Neutrophil (primary cell): Measurements from ENCODE around the gene MCTP1.

Experiments used
- H3K27ac ChIP-seq: fragments of 200-600 bp; sonication (generic); 2 replicates; pipeline ENCODE4 v1.5.1; 2016; ENCODE audit warnings: mild to moderate bottlenecking, moderate library complexity
- H3K27me3 ChIP-seq: fragments of 200-600 bp; sonication (generic); 2 replicates; pipeline ENCODE4 v1.6.0; 2016; ENCODE audit warnings: mild to moderate bottlenecking
- H3K36me3 ChIP-seq: fragments of 200-600 bp; sonication (generic); 2 replicates; pipeline ENCODE4 v1.5.1; 2017
- H3K4me1 ChIP-seq, 2 experiments: fragments of 200-600 bp in 1 of 2; sonication (generic) in 1 of 2; 1 replicate in 1 of 2; 2 replicates in 1 of 2; pipeline versions ENCODE4 v1.5.1 to v1.6.1; 2013 to 2016; ENCODE audit warnings: low read depth in 1 of 2, low read length in 1 of 2, mild to moderate bottlenecking in 1 of 2, moderate library complexity in 1 of 2; ENCODE audit not compliant: control insufficient read depth in 1 of 2, insufficient read depth in 1 of 2
- H3K4me3 ChIP-seq, 2 experiments: fragments of 200-600 bp in 1 of 2; sonication (generic) in 1 of 2; 1 replicate in 1 of 2; 2 replicates in 1 of 2; pipeline ENCODE4 v1.5.1; 2013 to 2016; ENCODE audit warnings: low read depth in 1 of 2, low read length in 1 of 2, mild to moderate bottlenecking in 1 of 2, moderate library complexity in 1 of 2
- H3K9me3 ChIP-seq: fragments of 200-600 bp; sonication (generic); 2 replicates; pipeline ENCODE4 v1.5.1; 2016
- TF ChIP-seq, protein P1 (sequence below): fragments of 200-600 bp; sonication (generic); IDR thresholded peaks from 2 replicates; pipeline ENCODE4 v1.5.1; 2016; ENCODE audit warnings: antibody characterized with exemption

The MCTP1 gene

DNA sequence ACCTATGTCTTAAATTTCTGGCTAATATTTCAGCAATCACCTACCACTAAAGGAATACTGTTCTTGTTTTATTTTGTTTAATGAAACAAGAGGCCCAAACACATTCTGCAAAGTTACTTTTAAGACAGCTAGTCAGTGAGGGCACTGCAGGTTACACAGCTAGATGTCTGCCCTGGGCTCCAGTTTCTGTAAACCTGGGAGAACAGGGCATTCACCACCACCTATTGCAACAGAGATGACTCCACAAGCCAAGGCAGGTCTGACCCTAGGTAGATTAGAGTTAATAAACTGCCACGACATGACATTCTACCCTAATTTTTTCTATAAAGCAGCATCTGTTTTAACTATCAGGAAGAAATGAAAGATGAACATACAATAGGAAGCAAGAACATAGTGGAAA, 575.6 kb downstream of the MCTP1 start:
- Histone ChIP-seq H3K4me1 (peaks cover 0 to 2% of the 10 kb centered on the region in 2 experiments), H3K4me3 (no peak overlapping the region), H3K9me3 (no peaks in the 10 kb centered on the region), H3K36me3 (peaks cover 53% of the 10 kb centered on the region), H3K27ac (no peak overlapping the region), H3K27me3 (no peaks in the 10 kb centered on the region)
- TF ChIP-seq, protein P1, sequence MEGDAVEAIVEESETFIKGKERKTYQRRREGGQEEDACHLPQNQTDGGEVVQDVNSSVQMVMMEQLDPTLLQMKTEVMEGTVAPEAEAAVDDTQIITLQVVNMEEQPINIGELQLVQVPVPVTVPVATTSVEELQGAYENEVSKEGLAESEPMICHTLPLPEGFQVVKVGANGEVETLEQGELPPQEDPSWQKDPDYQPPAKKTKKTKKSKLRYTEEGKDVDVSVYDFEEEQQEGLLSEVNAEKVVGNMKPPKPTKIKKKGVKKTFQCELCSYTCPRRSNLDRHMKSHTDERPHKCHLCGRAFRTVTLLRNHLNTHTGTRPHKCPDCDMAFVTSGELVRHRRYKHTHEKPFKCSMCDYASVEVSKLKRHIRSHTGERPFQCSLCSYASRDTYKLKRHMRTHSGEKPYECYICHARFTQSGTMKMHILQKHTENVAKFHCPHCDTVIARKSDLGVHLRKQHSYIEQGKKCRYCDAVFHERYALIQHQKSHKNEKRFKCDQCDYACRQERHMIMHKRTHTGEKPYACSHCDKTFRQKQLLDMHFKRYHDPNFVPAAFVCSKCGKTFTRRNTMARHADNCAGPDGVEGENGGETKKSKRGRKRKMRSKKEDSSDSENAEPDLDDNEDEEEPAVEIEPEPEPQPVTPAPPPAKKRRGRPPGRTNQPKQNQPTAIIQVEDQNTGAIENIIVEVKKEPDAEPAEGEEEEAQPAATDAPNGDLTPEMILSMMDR, result no peak

DNA sequence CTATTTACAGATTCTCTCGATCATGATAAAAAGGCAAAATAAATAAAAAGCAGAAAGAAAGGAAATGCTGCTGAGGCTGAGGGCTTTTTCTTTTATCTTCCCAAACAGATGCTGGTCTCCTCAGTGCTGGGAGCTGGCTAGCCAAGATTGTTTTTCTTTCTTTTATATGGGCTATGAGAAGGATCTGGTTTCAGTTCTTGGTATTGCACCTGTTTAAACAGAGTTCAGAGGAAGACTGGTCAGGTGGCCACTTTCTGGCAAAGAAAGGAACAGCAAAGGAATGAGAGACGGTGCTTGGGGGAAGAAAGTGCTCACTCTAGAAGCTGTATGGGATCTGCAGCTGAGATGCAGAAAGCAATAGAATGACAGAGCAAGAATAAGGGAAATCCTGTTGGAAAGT, 577.5 kb downstream of the MCTP1 start:
- peaks cover 58% of the 10 kb centered on the region for H3K36me3 ChIP-seq
- no peaks in the 10 kb centered on the region for H3K9me3 ChIP-seq
- H3K27me3 ChIP-seq, result no peaks in the 10 kb centered on the region
- TF ChIP-seq, protein P1, result no peak
- H3K4me1 ChIP-seq, result no peaks in the 10 kb centered on the region
- no peak overlapping the region for H3K27ac ChIP-seq
- H3K4me3 ChIP-seq, result no peak overlapping the region

DNA sequence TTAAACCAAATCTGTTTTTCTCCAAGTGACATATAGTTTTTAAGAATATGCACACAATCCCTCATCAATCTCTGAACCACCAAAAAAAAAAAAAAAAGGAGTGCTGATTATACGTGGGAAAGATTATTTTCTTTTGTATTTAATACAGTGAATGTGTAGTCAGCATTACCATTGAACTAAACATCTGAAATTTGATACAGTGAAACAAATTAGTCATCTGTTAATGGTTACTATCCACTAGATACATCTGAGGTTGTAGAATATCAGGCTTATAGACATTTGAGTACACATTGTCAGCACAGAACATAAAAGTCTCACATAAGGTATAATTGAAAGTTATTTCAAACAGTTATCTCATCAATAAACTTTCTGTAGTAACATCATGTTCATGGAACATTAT, 579.5 kb downstream of the MCTP1 start:
- TF ChIP-seq, protein P1, result no peak
- no peaks in the 10 kb centered on the region for H3K9me3 ChIP-seq
- no peak overlapping the region for H3K27ac ChIP-seq
- peaks cover 59% of the 10 kb centered on the region for H3K36me3 ChIP-seq
- H3K4me3 ChIP-seq, result no peak overlapping the region
- H3K27me3 ChIP-seq, result no peaks in the 10 kb centered on the region
- H3K4me1 ChIP-seq, result no peaks in the 10 kb centered on the region

DNA sequence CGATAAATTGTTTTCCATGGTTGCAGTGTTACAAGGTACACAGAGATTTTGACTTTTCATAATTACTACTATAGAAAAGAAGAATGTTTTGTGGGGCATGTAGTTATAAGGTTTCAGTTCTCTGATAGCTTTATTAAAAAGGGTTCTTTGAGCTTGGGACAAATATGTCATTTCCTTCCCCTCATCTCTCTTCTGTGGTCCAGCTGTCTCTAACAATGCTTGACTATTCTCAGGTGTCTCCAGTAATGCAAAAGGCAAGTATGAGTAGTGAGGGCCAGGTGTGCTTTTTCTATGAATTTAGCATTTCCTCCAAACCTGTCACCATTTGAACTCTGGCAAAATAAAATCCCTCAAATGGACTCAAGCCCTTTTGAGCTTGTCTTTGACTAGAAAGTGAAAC, 582.2 kb downstream of the MCTP1 start:
- TF ChIP-seq, protein P1, result no peak
- H3K9me3 ChIP-seq, result no peaks in the 10 kb centered on the region
- peaks cover 45% of the 10 kb centered on the region for H3K36me3 ChIP-seq

DNA sequence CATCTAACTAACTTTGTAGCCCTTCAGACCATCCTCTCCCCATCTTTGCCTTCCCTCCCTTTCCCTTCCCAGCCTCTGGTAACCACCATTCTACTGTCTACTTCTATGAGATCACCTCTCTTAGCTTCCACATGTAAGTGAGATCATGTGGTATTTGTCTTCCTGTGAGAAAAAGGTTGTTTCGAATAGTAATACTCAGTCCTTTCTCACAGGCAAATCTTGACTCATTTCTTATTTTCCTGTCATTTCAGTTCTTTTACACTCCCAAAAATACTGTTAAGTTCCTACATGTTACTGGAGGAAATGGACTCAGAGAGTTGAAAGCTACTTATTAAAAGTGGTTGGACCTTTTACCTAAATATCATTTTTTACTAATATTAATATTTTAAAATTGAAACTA, 584.3 kb downstream of the MCTP1 start:
- Histone ChIP-seq H3K4me1 (no peaks in the 10 kb centered on the region), H3K27ac (no peak overlapping the region), H3K36me3 (peaks cover 33% of the 10 kb centered on the region), H3K4me3 (no peak overlapping the region), H3K27me3 (no peaks in the 10 kb centered on the region), H3K9me3 (no peaks in the 10 kb centered on the region)
- TF ChIP-seq, protein P1, result no peak

More for the DNA sequence above, 582.2 kb downstream of the MCTP1 start:
- H3K4me1 ChIP-seq, result no peaks in the 10 kb centered on the region
- H3K27ac ChIP-seq, result no peak overlapping the region
- H3K27me3 ChIP-seq, result no peaks in the 10 kb centered on the region
- H3K4me3 ChIP-seq, result no peak overlapping the region

DNA sequence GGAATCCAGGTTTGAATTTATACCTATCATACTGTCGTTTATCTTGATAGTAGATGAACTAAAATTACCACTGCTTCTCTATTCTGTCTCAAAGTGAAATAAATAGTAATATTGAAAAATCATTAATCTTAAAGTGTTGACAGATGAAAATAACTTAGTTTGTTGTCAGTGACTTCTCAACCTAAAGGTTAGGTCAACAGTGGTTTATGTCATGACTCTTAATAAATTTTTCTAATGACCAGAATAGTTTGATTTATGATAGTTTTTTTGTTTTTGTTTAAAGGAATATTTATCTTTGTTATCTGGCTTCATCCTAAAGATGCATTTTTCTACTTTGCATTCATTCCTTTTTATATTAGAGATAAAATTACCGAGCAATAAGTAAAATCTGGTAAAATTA, 585.3 kb downstream of the MCTP1 start:
- Histone ChIP-seq H3K27me3 (no peaks in the 10 kb centered on the region), H3K9me3 (no peaks in the 10 kb centered on the region), H3K4me1 (no peaks in the 10 kb centered on the region), H3K27ac (no peak overlapping the region), H3K36me3 (peaks cover 31% of the 10 kb centered on the region), H3K4me3 (no peak overlapping the region)
- TF ChIP-seq, protein P1, result no peak
